ENCODE data around the gene APOH. TPM values are rescaled to one million over a fixed set of nuclear protein-coding genes. Genes with fewer than 3 reads are reported as not detected.

APOH gene
- total and polyA plus RNA-seq, 2 of the 8 experiments (the other 6 are each of a cell fraction or from before 2014, with no cell fraction given) = not detected

DNA sequence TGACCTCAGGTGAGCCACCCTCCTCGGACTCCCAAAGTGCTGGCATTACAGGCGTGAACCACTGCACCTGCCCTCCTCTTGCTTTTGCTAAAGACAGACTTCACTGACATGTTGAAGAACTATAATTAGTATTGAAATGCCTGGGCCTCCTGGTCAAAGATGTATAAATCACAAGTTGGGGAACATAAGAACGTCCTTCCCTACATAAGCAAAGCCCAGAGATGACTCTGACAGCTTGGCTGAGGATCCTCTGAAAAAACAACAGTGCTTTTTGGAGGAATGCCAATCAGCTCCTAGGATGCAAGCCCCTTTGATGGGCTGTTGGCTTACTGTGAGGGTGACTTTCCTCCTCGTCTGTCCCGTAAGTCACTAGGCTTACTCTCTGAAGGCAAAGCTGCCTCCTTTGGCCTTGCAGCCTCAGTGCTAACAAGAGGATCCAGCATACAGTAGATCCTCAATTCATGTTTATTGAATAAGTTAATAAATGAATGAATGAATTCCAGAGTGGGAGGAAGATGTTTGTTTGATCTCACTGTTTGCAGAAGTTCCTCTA, 6.3 kb downstream of the APOH start:
- WGBS, 2 experiments (ENCODE audit: extremely low coverage in 1 of 2, insufficient coverage in 1 of 2, insufficient read length in 1 of 2, insufficient replicate concordance in 2 of 2, low coverage in 1 of 2, low lambda C conversion rate in 2 of 2, missing lambda C conversion rate in 1 of 2) = 87% methylated on average over 5 of the region's 5 CpGs; no CpG with 5 or more reads in 1 of the 2 experiments
- TF ChIP-seq EZH2 (IDR thresholded peaks at IDR 0.05; ENCODE audit: low read depth, low read length, severe bottlenecking) (no peak), SUZ12 (IDR thresholded peaks at IDR 0.05; ENCODE audit: low read length) (no peak)
- TF ChIP-seq, protein P1, sequence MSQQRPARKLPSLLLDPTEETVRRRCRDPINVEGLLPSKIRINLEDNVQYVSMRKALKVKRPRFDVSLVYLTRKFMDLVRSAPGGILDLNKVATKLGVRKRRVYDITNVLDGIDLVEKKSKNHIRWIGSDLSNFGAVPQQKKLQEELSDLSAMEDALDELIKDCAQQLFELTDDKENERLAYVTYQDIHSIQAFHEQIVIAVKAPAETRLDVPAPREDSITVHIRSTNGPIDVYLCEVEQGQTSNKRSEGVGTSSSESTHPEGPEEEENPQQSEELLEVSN (IDR thresholded peaks at IDR 0.05) = no peak

More for the DNA sequence above, 6.3 kb downstream of the APOH start:
- Histone ChIP-seq H3K23ac (ENCODE audit: insufficient read length) (no peak overlapping the region), H3K4ac (replicated peaks; ENCODE audit: insufficient read length, low read depth, low read length) (no peak overlapping the region), H3K4me2 (ENCODE audit: insufficient read depth in 1 of 2, low read depth in 2 of 2, low read length in 2 of 2) (no peak overlapping the region), H3K9me3 (ENCODE audit: insufficient read depth in 2 of 2, low read depth in 1 of 2, low read length in 1 of 2) (no peaks in the 10 kb centered on the region), H2BK15ac (ENCODE audit: low read length) (no peak overlapping the region), H3K56ac (replicated peaks; ENCODE audit: insufficient read length, low read depth, low read length) (no peak overlapping the region), H2BK5ac (ENCODE audit: low read depth, low read length) (no peak overlapping the region), H4K5ac (ENCODE audit: insufficient read length, low read depth, low read length) (no peak overlapping the region), H3K79me2 (ENCODE audit: control insufficient read depth in 1 of 2, insufficient read depth in 2 of 2, low read length in 2 of 2) (no peaks in the 10 kb centered on the region), H2BK20ac (ENCODE audit: low read length) (no peak overlapping the region), H3K4me1 (replicated peaks in 1 of 4; ENCODE audit: control insufficient read depth in 3 of 4, insufficient read depth in 4 of 4, low read length in 3 of 4) (no peaks in the 10 kb centered on the region), H3K14ac (ENCODE audit: insufficient read length) (no peak overlapping the region), H2AK5ac (ENCODE audit: low read depth, low read length) (no peak overlapping the region), H3K23me2 (ENCODE audit: low read depth, low read length) (no peaks in the 10 kb centered on the region), H2BK120ac (replicated peaks; ENCODE audit: low read depth, low read length) (no peak overlapping the region), H3K27me3 (replicated peaks in 1 of 4; ENCODE audit: control insufficient read depth in 3 of 4, extremely low read depth in 1 of 4, insufficient read depth in 3 of 4, low read length in 3 of 4) (no peaks in the 10 kb centered on the region), H3K79me1 (ENCODE audit: low read depth, low read length) (no peaks in the 10 kb centered on the region), H2BK12ac (ENCODE audit: low read depth, low read length) (no peak overlapping the region), H3K4me3 (ENCODE audit: extremely low read depth in 1 of 4, insufficient read depth in 2 of 4, low read depth in 3 of 4, low read length in 4 of 4) (no peak overlapping the region), H3K18ac (ENCODE audit: extremely low read depth, low read length) (no peak overlapping the region), H4K8ac (ENCODE audit: extremely low read depth, insufficient read depth, low read length) (no peak overlapping the region), H3K9ac (replicated peaks in 1 of 4; ENCODE audit: extremely low read depth in 1 of 4, low read depth in 3 of 4, low read length in 3 of 4) (no peak overlapping the region), H4K91ac (replicated peaks; ENCODE audit: insufficient read length, low read length) (no peak overlapping the region), H4K20me1 (replicated peaks in 1 of 2; ENCODE audit: control insufficient read depth in 1 of 2, insufficient read depth in 2 of 2, low read length in 2 of 2) (no peaks in the 10 kb centered on the region), H2AFZ (ENCODE audit: low read length) (no peak overlapping the region), H3K36me3 (ENCODE audit: control insufficient read depth in 2 of 4, insufficient read depth in 4 of 4, low read length in 3 of 4) (no peaks in the 10 kb centered on the region), H3K27ac (ENCODE audit: low read depth, low read length) (no peak overlapping the region)
- ChIA-PET POLR2A (ENCODE audit: partially characterized antibody) (no interaction called here), CTCF (ENCODE audit: partially characterized antibody) (interaction anchor here (0.9 to 2.2 kb wide), 3 partner anchors 18 to 67 kb away, joined by 3 to 8 read pairs (median 3); no protein-coding TSS in a partner anchor)
- DNase-seq (ENCODE audit: low read depth in 1 of 2, low spot score in 2 of 2) = no peak
- FAIRE-seq = no peak

All from H1 (cell line).